SH-SY5Y (cell line): ENCODE data around the gene DCHS2.

Experiments
- GATA2 ChIP-seq: IDR thresholded peaks from 2 replicates; pipeline ENCODE4 v1.6.1; 2011; ENCODE audit warnings: mild to moderate bottlenecking, low read depth, low read length
- GATA3 ChIP-seq: IDR thresholded peaks from 2 replicates; pipeline ENCODE4 v1.6.1; 2011; ENCODE audit warnings: low read depth, mild to moderate bottlenecking, low read length, moderate library complexity

DNA sequence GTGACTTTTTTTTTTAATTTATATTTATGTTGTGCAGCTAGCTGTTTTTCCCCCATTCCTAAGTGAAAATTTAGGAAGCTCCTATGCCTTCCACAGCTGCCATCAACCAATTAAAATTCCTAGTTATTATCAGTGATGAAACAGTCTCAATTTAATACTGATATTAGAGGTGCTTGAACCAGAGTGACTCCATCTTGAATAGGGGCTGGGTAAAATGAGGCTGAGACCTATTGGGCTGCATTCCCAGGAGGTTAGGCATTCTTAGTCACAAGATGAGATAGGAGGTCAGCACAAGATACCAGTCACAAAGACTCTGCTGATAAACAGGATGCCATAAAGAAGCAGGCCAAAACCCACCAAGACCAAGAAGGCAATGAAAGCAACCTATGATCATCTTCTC is 136.7 kb downstream of the DCHS2 start:
- TF ChIP-seq GATA2 (no peak), GATA3 (no peak)
